Measurements from ENCODE around the gene COL5A1. TPM values are rescaled to one million over a fixed set of nuclear protein-coding genes. Genes with fewer than 3 reads are reported as not detected.
A peak's percentile ranks its signal among the peaks of the same experiment; 100 is the strongest.

Gene COL5A1
- total RNA-seq, 2 experiments from 2014 or later = 0.23 to 0.24 TPM

DNA sequence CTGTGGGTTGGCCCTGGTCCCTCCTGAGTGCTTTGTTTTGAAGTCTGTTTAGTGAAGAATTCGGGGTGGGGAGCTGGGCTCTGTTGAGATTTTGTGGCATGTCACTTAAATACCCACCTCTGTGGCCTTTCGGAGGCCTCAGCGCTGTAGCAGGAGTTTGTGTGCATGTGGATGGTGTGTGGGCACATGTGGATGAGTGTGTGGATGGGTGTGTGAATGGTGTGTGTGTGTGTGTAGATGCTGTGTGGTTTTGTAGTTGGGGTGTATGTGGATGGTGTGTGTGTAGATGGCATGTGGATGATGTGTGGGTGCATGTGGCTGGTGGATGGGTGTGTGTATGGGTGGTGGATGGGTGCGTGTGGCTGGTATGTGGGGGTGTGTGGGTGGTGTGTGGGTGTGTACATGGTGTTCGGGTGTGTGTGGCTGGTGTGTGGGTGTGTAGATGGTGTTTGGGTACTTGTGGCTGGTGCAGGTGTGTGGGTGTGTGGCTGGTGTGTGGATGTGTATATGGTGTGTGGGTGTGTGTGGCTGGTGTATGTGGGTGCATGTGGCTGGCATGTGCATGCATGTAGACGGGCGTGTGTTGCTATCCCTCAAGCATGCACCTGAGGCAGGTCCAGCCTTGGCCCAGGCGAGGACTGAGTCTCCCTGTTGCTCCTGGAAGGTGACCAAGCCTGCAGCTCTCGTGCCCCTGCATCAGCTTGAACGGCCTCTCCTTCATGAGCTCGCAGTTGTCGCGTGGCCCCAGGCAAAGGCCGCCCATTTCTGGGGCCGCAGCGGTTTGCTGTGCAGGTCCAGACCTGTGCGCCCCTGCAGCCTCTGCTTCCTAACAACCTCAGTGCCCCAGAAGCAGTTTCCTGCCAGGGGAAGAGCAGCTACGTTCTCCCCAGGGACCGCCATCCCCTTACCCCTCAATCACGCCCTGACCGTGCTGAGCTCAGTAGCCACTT lies 185.0 kb downstream of the COL5A1 start:
- Mint-ChIP-seq H3K4me3 (no peak overlapping the region), H3K9me3 (no peaks in the 10 kb centered on the region)

DNA sequence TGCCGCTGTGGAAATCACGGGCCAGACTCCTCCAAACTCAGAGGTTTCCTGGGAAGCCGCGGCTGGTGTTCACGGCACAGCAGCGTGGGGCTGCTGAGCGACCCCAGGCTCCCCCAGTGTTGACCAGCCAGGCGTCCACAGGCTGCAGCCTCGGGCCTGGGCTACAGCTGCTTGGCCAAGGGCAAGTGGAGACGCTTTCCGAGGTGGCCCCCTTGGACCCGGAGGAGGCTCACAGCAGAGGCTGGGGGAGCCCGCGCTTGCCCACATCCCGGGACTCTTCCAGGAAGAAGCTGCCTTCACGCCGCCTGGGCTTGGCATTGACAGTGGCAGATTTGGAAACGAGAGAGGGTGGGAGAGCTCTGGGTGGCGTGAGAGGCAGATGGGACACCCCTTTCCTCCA lies 186.0 kb downstream of the COL5A1 start:
- Mint-ChIP-seq H3K4me3 (no peak overlapping the region), H3K36me3 (no peaks in the 10 kb centered on the region), H3K27ac (no peak overlapping the region), H3K9me3 (no peaks in the 10 kb centered on the region), H3K4me1 (no peaks in the 10 kb centered on the region), H3K27me3 (no peaks in the 10 kb centered on the region)
- no peak for DNase-seq

More for the DNA sequence above, 185.0 kb downstream of the COL5A1 start:
- H3K27ac Mint-ChIP-seq = no peak overlapping the region
- H3K27me3 Mint-ChIP-seq = no peaks in the 10 kb centered on the region
- no peaks in the 10 kb centered on the region for H3K4me1 Mint-ChIP-seq
- no peak for DNase-seq
- no peaks in the 10 kb centered on the region for H3K36me3 Mint-ChIP-seq

DNA sequence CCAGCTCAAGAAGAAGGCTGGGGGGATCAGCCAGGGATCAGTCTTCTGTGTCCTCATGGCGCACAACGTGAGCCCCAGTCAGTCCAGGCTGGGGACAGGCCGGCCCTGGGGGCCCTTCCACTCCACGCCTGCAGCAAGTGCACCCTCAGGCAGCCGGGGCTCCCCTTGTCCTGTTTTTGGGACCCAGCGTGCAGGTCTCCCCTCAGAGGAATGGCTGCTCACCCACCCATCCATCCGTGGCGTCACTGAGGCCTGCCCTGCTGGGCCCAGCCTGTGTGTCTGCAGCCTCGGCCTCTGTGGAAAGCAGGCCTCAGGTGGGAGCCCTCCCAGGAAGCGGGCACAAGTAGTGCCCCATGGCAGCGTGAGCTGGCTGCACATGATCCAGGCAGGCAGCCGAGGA lies 186.4 kb downstream of the COL5A1 start:
- Mint-ChIP-seq H3K36me3 (no peaks in the 10 kb centered on the region), H3K4me1 (no peaks in the 10 kb centered on the region), H3K27me3 (no peaks in the 10 kb centered on the region), H3K4me3 (no peak overlapping the region), H3K9me3 (no peaks in the 10 kb centered on the region), H3K27ac (no peak overlapping the region)
- no peak for DNase-seq

DNA sequence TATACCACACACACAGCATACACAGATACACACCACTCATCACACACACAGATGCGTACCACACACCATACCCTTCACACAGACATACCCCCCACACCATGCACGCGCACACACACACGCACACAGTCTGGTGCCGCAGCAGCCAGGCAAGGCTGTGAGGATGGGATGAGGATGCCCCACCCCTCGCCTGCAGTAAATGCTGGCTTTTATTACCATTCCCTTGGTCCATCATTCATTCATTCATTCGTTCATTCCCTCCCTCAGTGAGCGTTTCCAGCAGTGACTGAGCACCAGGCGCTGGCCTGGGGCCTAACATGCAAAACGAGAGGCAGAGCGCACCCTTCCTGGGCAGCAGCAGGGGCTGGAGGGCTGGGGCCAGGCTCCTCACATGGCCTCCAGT lies 187.3 kb downstream of the COL5A1 start:
- H3K27me3 Mint-ChIP-seq = no peaks in the 10 kb centered on the region
- H3K9me3 Mint-ChIP-seq = no peaks in the 10 kb centered on the region
- DNase-seq = no peak
- H3K27ac Mint-ChIP-seq = no peak overlapping the region
- no peaks in the 10 kb centered on the region for H3K4me1 Mint-ChIP-seq
- no peak overlapping the region for H3K4me3 Mint-ChIP-seq
- no peaks in the 10 kb centered on the region for H3K36me3 Mint-ChIP-seq

DNA sequence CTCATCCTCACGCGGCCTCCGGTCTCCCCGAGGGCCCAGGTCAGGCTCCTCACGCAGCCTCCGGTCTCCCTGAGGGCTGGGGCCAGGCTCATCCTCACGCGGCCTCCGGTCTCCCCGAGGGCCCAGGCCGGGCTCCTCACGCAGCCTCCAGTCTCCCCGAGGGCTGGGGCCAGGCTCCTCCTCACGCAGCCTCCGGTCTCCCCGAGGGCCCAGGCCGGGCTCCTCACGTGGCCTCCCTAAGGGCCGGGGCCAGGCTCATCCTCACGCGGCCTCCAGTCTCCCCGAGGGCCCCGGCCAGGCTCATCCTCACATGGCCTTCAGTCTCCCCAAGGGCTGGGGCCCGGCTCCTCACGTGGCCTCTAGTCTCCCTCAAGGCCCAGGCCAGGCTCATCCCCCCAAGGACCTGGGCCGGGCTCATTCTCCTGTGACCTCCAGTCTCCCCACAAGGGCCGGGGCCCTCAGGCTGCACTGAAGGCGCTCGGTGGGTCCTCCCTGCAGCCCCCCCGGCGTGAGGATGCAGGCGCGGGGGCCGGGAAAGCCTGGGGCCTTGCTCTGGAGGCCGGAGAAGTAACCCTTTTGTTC lies 187.8 kb downstream of the COL5A1 start:
- Mint-ChIP-seq H3K4me1 (no peaks in the 10 kb centered on the region), H3K36me3 (no peaks in the 10 kb centered on the region), H3K4me3 (no peak overlapping the region), H3K27ac (no peak overlapping the region), H3K27me3 (no peaks in the 10 kb centered on the region), H3K9me3 (no peaks in the 10 kb centered on the region)
- no peak for DNase-seq

DNA sequence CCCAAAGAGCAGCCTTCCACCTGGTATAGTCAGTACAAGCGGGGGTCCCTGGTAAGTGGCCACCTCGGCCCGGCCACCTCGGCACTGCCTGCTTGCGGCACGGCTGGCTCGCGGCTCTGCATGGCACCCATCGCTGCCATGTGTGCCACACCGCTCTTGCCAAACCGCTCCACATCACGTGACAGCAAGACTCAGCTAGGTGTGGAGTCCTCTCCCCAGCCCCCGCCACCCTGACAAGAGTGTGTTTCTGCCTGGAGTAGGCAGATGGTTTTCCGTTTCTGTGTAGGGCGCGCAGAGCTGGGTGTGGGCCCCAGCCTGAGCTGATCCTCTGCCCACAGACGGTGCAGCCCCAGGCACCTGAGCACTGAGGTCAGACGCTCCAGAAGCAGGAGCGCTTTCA lies 188.5 kb downstream of the COL5A1 start:
- no peaks in the 10 kb centered on the region for H3K36me3 Mint-ChIP-seq
- H3K4me1 Mint-ChIP-seq = no peaks in the 10 kb centered on the region
- no peak overlapping the region for H3K27ac Mint-ChIP-seq
- DNase-seq = no peak
- no peaks in the 10 kb centered on the region for H3K9me3 Mint-ChIP-seq
- no peak overlapping the region for H3K4me3 Mint-ChIP-seq
- H3K27me3 Mint-ChIP-seq = no peaks in the 10 kb centered on the region

DNA sequence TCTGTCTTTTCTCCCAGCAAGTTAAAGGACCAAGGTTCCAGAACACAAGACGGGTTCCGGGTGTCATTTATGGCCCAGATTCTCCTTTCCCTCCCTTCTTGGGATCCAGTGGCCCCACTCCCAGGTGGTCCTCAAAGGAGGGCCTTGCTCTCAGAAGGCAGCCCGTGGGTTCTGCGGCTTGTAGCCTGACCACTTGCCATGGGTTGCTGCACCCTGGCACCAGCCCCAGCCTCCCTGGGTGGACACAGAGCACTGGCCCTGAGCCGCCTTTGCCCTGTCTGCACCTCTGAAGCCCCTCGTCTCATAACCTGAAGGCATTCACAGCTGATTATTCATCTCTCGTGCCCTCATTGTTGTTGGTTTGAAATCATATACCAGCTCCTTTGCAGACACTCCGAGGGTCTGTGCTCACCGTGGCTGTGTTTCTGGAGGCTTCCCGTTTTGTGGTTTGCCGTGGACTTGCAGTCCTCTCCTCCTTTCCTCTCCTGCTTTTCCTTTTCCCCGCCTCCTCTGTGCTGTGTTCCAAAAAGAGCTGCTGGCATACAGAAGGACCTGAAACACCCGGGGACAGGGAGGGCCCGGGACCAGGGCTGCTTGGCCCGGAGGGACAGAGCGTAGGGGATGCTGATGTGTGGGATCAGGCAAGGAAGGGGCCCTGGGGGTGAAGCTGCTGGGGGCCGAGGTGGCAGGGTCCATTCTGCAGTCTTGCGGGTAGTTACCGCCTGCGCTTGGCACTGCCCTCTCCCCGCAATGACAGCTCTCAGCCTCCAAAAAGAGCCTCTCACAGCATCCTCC lies 189.5 kb downstream of the COL5A1 start:
- H3K9me3 Mint-ChIP-seq = no peaks in the 10 kb centered on the region
- H3K4me3 Mint-ChIP-seq = no peak overlapping the region
- H3K36me3 Mint-ChIP-seq = no peaks in the 10 kb centered on the region
- no peak overlapping the region for H3K27ac Mint-ChIP-seq
- H3K4me1 Mint-ChIP-seq = no peaks in the 10 kb centered on the region
- H3K27me3 Mint-ChIP-seq = no peaks in the 10 kb centered on the region
- no peak for DNase-seq

DNA sequence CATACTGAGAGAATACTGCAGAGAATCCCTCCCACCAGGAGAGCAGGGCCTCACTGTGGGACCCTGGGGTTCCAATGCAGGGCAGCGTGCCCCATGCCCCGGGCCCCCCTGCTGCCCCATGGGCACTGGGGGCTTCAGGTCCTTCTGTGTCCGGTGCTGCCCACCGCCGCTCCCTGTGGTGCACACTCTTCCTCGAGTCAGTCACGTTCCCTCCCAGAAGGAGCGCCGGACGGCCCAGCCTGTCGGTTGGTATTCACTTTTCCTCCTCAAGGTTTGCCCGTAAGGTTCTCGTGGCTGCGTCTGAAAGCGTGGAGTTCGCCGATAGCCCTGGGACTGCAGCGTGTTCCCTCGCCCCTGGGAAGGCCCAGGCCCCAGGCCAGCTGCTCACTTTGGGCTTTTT lies 190.9 kb downstream of the COL5A1 start:
- DNase-seq = no peak
- Mint-ChIP-seq H3K36me3 (no peaks in the 10 kb centered on the region), H3K27me3 (no peaks in the 10 kb centered on the region), H3K27ac (no peak overlapping the region), H3K9me3 (no peaks in the 10 kb centered on the region), H3K4me1 (no peaks in the 10 kb centered on the region), H3K4me3 (no peak overlapping the region)

DNA sequence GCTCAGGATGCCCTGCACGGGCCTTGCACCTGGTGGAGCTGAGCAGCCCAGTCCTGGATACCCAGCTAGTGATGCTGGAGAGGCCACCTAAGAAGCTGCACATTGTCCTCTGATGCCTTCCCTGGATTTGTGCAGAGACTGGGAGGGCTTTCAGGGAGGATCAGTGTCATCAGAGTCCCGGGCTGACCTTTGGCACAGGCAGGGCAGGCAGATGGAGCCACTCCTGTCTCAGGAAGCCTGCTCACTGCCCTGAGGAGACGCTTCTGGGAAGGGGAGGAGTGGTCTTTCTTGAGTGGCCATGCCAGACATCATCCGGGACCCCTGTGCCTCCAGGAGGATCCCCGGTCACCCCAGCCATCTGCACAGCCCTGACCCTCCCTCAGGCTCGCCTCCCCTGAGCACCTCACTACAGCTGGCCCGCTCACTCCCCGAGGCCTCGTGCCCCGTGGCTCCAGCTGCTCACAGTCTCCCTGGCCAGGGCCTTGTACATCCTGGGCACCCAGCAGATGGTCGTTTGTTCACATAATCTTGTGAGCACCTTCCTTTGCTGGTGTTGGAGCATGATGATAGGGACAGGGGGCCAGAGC lies 191.8 kb downstream of the COL5A1 start:
- Mint-ChIP-seq H3K27ac (no peak overlapping the region), H3K9me3 (no peaks in the 10 kb centered on the region), H3K4me3 (no peak overlapping the region), H3K4me1 (no peaks in the 10 kb centered on the region), H3K36me3 (no peaks in the 10 kb centered on the region), H3K27me3 (no peaks in the 10 kb centered on the region)
- no peak for DNase-seq

DNA sequence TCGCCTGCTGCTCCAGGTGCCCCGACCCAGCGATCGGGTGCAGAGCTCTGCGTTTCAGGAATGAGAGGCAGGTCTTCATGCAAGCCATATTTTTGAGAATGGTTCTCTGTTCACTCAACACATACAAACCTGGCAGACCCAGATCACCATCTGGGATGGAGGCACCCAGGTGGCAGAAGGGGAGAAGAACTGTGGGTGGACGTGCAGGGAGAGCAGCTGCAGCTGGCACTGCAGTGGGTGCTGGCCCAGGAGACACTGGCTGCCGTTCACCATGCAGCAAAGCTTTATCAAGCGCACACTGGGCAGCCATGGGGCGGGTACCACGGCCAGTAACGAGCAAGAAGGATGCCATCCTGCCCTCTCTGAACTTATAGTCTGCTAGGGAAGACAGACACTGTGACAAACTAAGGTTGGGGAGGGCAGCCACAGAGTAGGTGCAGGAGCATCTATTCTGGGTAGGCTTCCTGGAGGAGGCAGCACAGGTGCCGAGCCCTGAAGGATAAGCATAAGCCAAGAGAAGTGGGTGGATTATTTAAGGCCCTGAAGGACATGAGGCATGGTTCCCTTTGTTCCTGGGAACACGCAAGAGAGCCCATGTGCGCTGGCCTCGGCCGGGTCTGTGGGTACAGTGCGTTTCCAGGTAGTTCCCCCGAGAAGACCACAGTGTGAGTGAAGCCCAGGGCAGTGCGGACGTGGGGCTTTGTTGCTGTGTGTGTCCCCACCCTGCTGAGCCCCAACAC lies 192.8 kb downstream of the COL5A1 start:
- no peaks in the 10 kb centered on the region for H3K9me3 Mint-ChIP-seq
- no peaks in the 10 kb centered on the region for H3K4me1 Mint-ChIP-seq
- H3K36me3 Mint-ChIP-seq = no peaks in the 10 kb centered on the region
- DNase-seq = no peak
- H3K27ac Mint-ChIP-seq = peak overlapping the region; percentile 2
- H3K4me3 Mint-ChIP-seq = no peak overlapping the region
- no peaks in the 10 kb centered on the region for H3K27me3 Mint-ChIP-seq

DNA sequence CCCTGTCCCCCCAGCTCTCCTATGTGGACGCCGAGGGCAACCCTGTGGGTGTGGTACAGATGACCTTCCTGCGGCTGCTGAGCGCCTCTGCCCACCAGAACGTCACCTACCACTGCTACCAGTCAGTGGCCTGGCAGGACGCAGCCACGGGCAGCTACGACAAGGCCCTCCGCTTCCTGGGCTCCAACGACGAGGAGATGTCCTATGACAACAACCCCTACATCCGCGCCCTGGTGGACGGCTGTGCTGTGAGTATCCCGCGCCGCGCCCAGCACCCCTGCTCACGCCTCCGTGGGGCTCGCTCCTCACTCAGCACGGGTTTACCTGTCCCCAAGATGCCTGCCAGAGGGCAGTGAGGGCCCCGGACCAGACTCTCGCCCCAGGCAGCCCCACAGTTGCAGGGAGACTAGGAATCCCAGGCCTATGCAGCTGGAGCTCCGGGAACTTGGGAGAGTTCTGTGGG lies 193.4 kb downstream of the COL5A1 start:
- Mint-ChIP-seq H3K9me3 (no peaks in the 10 kb centered on the region), H3K27ac (no peak overlapping the region), H3K27me3 (no peaks in the 10 kb centered on the region), H3K4me1 (no peaks in the 10 kb centered on the region), H3K4me3 (no peak overlapping the region), H3K36me3 (no peaks in the 10 kb centered on the region)
- DNase-seq = no peak

DNA sequence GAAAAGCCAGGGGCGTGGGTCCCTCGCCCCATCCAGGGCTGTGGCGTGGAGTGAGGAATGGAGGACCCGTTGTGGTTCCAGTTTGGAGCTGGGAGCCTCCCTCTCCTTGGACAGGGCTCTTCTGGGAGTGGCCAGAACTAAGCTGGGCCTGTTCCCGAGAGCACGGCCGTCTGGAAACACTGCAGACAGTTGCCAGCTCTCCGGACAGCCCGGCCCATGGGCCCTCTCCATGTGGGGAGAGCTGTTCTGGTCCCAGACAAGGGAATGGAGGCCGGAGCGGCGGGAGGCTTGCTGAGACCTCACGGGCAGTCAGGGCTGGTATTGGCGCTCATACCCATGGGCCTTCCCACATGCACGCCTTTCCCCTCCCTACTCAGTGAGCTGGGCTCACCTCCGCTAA lies 193.8 kb downstream of the COL5A1 start:
- H3K36me3 Mint-ChIP-seq = no peaks in the 10 kb centered on the region
- H3K27ac Mint-ChIP-seq = no peak overlapping the region
- H3K9me3 Mint-ChIP-seq = no peaks in the 10 kb centered on the region
- no peak for DNase-seq
- no peaks in the 10 kb centered on the region for H3K27me3 Mint-ChIP-seq
- no peaks in the 10 kb centered on the region for H3K4me1 Mint-ChIP-seq
- H3K4me3 Mint-ChIP-seq = no peak overlapping the region

DNA sequence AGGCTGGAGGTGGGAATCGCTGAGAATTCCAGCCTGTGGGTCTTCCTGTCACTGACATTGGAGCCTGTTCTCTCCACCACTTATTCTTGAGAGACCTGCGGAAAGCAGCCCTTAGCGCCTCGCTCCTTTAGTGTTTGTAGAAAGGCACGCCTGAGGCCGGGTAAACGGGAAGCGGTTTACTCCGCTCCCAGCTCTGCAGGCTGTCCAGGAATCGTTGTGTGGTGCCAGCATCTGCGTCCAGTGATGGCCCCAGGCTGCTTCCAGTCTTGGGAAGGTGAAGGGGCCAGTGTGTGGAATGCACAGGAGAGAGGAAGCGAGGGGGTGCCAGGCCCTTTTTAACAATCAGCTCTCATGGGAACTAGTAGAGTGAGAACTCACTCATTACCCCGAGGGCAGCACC lies 194.4 kb downstream of the COL5A1 start:
- H3K4me1 Mint-ChIP-seq = no peaks in the 10 kb centered on the region
- no peak overlapping the region for H3K4me3 Mint-ChIP-seq
- no peaks in the 10 kb centered on the region for H3K27me3 Mint-ChIP-seq
- H3K27ac Mint-ChIP-seq = no peak overlapping the region
- no peaks in the 10 kb centered on the region for H3K36me3 Mint-ChIP-seq
- no peaks in the 10 kb centered on the region for H3K9me3 Mint-ChIP-seq
- no peak for DNase-seq

DNA sequence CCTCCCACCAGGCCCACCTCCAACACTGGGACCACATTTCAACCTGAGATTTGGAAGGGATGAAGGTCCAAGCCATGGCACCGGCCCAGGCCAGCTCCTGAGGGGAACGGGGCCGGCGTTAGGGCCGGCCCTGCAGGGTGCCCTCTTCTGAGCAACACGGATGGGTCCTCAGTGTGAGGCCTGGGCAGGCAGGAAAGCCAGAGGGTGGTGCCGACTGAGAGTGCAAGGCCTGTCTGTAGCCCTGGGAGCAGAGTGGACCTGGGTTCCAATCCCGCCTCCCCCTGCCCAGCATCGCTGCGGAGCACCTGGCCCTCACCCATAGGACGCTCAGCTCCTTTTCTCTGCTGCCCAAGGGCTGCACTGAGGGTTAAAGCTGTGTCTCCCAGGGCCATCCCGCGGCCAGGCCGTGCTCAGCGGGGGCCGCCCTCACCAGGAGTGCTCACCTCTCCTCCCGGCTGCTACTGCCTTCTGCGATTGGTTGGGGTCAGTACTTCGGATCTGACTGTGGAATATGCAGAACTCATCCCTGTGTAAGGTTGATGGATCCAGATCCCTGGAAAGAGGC lies 194.9 kb downstream of the COL5A1 start:
- Mint-ChIP-seq H3K9me3 (no peaks in the 10 kb centered on the region), H3K27ac (no peak overlapping the region), H3K36me3 (no peaks in the 10 kb centered on the region), H3K27me3 (no peaks in the 10 kb centered on the region), H3K4me1 (no peaks in the 10 kb centered on the region), H3K4me3 (no peak overlapping the region)
- no peak for DNase-seq
